ENCODE data around the gene DENND5A. TPM values are rescaled to one million over a fixed set of nuclear protein-coding genes. Genes with fewer than 3 reads are reported as not detected.
"Not testable (repeated sequence)": the region's sequence is repeated elsewhere in the genome, so short reads cannot be mapped to it uniquely, and the experiment has no call there.

The DENND5A gene
- total RNA-seq, 1 experiment from 2014 or later: 46.3 TPM

DNA sequence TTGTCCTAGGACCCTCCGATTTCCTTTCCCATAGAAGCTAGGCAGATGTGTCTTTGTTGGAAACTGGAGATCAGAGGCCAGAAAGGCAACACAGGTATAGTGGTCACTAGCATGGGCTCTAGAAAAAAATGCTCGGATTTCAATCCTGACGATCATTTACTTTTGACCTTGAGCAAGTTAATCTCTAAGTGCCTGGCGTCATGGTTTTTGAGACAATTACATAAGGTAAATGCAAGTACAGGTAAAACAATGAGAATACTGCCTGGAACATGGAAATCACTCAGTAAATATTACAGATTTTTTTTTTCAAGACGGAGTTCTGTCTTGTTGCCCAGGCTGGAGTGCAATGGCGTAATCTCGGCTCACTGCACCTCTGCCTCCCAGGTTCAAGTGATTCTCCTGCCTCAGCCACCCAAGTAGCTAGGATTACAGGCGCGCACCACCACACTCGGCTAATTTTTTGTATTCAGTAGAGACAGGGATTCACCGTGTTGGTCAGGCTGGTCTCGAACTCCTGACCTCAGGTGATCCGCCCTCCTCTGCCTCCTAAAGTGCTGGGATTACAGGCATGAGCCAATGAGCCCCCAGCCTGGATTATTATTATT is 1.1 kb upstream of the DENND5A start:
- DNase-seq (ENCODE audit: extremely low read depth, low read depth): no peak

- DNase-seq (ENCODE audit: extremely low read depth, low read depth): peak; percentile 21
Observed at GRCh38 chr11:9264316-9265210, 587 bp downstream of the DENND5A start.

DNA sequence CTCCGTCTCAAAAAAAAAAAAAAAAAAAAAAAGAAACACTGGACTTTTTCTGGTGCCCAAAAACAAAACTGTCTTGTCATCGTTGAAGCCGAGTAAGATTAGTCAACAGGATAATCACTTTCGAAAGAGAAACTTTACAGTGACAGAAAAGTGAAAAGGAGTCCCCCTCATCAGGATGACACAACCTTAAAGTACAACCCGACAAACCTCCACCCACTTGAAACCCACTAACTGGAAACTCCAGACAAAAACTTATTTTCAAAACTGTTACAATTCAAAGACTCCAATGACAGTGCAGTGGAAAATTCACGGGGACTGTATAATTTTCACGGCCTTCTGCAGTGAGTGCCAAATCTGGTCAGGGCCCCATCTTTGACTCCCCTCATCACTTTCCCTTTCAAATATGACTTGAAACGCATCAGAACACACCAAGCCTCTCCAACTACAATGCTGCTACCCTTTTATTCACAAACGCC is 1.3 kb downstream of the DENND5A start:
- DNase-seq (ENCODE audit: extremely low read depth, low read depth): no peak

DNA sequence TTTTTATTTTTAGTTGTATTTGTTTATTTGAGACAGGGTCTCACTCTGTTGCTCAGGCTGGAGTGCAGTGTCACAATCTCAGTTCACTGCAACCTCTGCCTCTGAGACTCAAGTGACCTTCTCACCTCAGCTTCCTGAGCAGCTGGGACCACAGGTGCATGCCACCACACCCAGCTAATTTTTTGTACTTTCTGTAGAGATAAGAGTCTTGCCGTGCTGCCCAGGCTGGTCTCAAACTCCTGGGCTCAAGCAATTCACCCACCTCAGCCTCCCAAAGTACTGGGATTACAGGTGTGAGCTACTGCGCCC is 4.4 kb downstream of the DENND5A start:
- DNase-seq (ENCODE audit: extremely low read depth, low read depth): not testable (repeated sequence)

DNA sequence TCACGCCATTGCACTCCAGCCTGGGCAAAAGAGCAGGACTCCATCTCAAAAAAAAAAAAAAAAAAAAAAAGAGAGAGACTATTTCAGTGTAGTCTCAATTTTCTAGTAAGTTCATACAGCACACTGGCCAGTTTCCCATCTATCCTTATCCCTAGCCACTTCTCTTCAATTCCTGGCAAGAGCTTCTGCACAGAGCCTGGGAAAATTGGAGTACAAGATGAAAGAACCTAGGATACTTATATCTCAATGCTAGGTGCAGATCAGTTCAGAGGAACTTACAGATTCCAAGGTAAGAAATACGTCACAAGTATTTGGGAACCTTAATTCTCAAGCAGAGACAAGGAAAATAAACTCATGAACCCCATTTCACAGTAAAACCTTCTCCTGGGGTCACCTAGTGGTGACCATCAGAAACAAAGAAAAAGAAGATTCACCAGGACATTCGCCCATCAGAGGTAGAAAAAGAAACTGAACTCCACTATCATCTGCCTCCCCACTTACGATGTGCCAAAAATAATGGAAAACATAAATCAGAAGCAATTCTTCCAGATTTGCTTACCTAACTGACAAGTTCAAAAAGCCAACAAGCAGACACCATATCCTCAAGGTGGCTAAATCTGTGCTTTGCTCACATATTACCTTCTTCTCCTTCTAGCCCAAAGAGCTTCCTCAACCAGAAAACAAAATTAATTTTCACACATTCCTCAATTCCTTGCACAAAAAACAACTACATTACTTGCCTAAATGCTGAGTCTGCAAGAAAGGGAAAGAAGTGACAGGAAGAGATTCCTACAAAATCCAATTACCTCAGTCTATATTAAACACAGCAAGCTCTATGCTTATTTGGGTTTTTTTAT is 4.9 kb downstream of the DENND5A start:
- no peak for DNase-seq (ENCODE audit: extremely low read depth, low read depth)

GRCh38 chr11:9258279-9258678 is 6.9 kb downstream of the DENND5A start:
- DNase-seq (ENCODE audit: extremely low read depth, low read depth): not testable (repeated sequence)

DNA sequence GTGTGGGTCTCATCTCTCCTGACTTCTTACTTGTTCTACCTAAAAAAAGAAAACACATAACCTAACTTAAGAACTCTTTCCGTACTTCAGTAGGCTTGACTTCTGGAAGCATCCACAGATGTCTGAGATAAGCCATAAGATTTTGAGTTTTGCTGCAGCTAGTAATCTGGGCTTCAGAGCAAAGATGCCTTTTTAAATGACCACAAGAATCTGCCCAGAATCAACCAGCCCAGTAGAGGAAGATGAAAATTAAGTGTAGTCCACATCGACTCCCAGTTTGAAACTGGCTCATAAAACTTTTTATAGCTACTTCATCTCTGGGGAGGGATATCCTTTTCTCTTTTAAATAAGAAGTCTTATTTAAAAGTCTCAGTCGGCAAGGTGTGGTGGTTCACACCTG is 10.7 kb downstream of the DENND5A start:
- DNase-seq (ENCODE audit: extremely low read depth, low read depth): no peak

GRCh38 chr11:9253086-9253485 is 12.1 kb downstream of the DENND5A start:
- no peak for DNase-seq (ENCODE audit: extremely low read depth, low read depth)

DNA sequence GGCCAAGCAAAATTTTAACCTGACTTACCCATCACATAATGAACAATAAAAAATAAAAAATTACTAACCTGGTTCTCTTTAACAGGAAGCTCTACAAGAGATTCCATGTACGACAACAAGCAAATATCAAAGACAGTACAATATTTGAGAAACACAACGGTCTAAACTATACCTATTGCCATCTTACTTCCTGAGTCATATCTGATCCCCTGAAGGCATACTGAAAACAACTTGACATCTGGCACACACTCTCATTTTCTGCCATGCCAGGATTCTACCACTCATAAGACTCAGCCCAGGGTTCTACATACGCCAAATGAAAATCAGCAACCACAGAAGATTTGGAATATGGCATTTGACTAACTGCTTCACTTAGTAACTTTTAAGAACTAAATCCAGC is 13.8 kb downstream of the DENND5A start:
- DNase-seq (ENCODE audit: extremely low read depth, low read depth): no peak

GRCh38 chr11:9250139-9250582 is 15.0 kb downstream of the DENND5A start:
- no peak for DNase-seq (ENCODE audit: extremely low read depth, low read depth)

GRCh38 chr11:9249252-9249651 is 15.9 kb downstream of the DENND5A start:
- DNase-seq (ENCODE audit: extremely low read depth, low read depth): no peak

- no peak for DNase-seq (ENCODE audit: extremely low read depth, low read depth)
Observed at GRCh38 chr11:9247863-9248262, 17.3 kb downstream of the DENND5A start.

GRCh38 chr11:9236242-9236641 is 28.9 kb downstream of the DENND5A start:
- not testable (repeated sequence) for DNase-seq (ENCODE audit: extremely low read depth, low read depth)

DNA sequence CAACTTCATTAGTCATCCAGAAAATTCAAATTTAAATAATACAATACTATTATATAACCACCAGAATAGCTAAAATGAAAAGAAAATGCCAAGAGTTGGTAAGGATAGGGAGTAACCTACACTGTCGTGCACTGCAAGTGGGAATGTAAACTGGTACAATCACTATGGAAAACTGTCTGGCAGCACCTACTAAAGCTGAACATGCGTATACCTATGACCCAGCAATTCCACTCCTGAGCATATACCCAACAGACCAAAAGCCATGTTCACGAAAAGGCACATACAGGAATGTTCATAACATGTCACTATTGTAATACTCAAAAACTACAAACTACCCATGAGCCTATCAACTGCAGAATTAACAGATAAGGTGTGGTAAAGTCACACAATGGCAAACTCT is 32.7 kb downstream of the DENND5A start:
- no peak for DNase-seq (ENCODE audit: extremely low read depth, low read depth)

- DNase-seq (ENCODE audit: extremely low read depth, low read depth): no peak
Observed at GRCh38 chr11:9231848-9232177, 33.3 kb downstream of the DENND5A start.

- no peak for DNase-seq (ENCODE audit: extremely low read depth, low read depth)
Observed at GRCh38 chr11:9230296-9230695, 34.9 kb downstream of the DENND5A start.

GRCh38 chr11:9228091-9228490 is 37.1 kb downstream of the DENND5A start:
- no peak for DNase-seq (ENCODE audit: extremely low read depth, low read depth)

DNA sequence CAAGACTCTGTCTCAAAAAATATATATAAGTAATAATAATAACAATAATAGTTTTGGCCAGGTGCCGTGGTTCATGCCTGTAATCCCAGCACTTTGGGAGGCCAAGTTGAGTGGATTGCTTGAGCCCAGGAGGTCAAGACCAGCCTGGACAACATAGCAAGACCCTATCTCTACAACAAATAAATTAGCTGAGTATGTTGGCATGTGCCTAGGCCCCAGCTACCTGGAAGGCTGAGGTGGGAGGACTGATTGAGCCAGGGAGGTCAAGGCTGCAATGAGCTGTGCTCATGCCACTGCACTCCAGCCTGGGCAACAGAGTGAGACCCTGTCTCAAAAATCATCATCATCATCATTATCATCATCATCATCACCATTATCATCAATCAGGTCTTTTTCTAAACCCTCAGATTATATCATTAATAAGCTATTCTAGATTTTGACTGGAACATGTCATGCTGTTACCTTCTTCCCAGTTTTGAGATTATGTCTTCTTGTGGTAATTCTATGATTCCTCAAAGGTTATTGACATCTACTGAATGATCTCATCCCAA is 39.3 kb downstream of the DENND5A start:
- no peak for DNase-seq (ENCODE audit: extremely low read depth, low read depth)

GRCh38 chr11:9222654-9223053 is 42.5 kb downstream of the DENND5A start:
- no peak for DNase-seq (ENCODE audit: extremely low read depth, low read depth)

DNA sequence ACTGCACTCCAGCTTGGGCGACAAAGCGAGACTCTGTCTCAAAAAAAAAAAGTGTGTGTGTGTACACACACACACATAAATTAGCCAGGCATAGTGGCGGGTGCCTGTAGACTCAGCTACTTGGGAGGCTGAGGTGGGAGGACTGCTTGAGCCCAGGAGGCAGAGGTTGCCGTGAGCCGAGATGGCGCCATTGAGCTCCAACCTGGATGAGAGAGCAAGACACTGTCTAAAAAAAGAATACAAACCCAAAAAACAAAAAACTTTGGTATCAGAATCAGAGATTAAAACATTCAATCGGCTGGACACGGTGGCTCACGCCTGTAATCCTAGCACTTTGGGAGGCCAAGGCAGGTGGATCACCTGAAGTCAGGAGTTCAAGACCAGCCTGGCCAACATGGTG is 44.3 kb downstream of the DENND5A start:
- DNase-seq (ENCODE audit: extremely low read depth, low read depth): not testable (repeated sequence)

GRCh38 chr11:9219572-9219971 is 45.6 kb downstream of the DENND5A start:
- no peak for DNase-seq (ENCODE audit: extremely low read depth, low read depth)
